A549 (cell line): ENCODE results near the gene PSEN2. TPM values are rescaled to one million over a fixed set of nuclear protein-coding genes. Genes with fewer than 3 reads are reported as not detected.

Experiments
- ATAC-seq, 2 experiments: fragments of 200-7000 bp in 1 of 2; fragments of >200 bp in 1 of 2; cut with Nextera tagmentation in 1 of 2; cut with Tn5 transposase in 1 of 2; 3 replicates each; pipeline versions ENCODE4 v1.8.0 to v1.9.1; 2018 to 2020; ENCODE audit warnings: mild to moderate bottlenecking in 1 of 2, moderate library complexity in 1 of 2
- CTCF ChIA-PET: fragments of 300-600 bp; sonication (Branson Sonifier 250); formaldehyde crosslinking; extraction: SDS; loops from one replicate; lab custom pipeline; 2021; ENCODE audit warnings: antibody characterized with exemption, inconsistent platforms; lab: Yijun Ruan, JAX
- POLR2A ChIA-PET: fragments of 350-600 bp; formaldehyde crosslinking; extraction: SDS; loops from one replicate; lab custom pipeline; 2021; ENCODE audit warnings: antibody characterized with exemption, inconsistent platforms; lab: Yijun Ruan, JAX
- DNase-seq, 2 experiments: peaks; one replicate each; pipeline versions ENCODE4 v3.0.0 to v3.0.0-alpha.2; 2011 to 2016; ENCODE audit warnings: low read depth in 1 of 2, low spot score in 1 of 2
- FAIRE-seq: peaks from 2 replicates; lab custom pipeline; 2011; peaks lifted over from hg19 to GRCh38; lab: Jason Lieb, UNC
- H3K27ac ChIP-seq, 2 experiments: fragments of >200 bp; sonication (Bioruptor Twin); formaldehyde crosslinking; 3 replicates each; pipeline ENCODE4 v1.5.1; 2016 to 2017
- H3K4me1 ChIP-seq: fragments of >200 bp; sonication (Bioruptor Twin); formaldehyde crosslinking; 3 replicates; pipeline ENCODE4 v1.6.1; 2016
- H3K4me2 ChIP-seq: fragments of >200 bp; sonication (Bioruptor Twin); formaldehyde crosslinking; 3 replicates; pipeline ENCODE4 v1.6.1; 2016
- H3K4me3 ChIP-seq: fragments of >200 bp; sonication (Bioruptor Twin); formaldehyde crosslinking; 3 replicates; pipeline ENCODE4 v1.5.1; 2016
- H3K9me3 ChIP-seq: fragments of >200 bp; sonication (Bioruptor Twin); formaldehyde crosslinking; 3 replicates; pipeline ENCODE4 v1.6.1; 2016
- ATOH8 ChIP-seq: fragments of 250-450 bp; sonication (Bioruptor Pico); IDR thresholded peaks from 2 replicates; pipeline ENCODE4 v1.5.0; 2020; ENCODE audit warnings: low read depth, mild to moderate bottlenecking, moderate library complexity
- BHLHE40 ChIP-seq: IDR thresholded peaks from 2 replicates; pipeline ENCODE4 v1.6.1; 2012; ENCODE audit warnings: low read depth, low read length, inconsistent platforms
- CBX2 ChIP-seq: fragments of 200-600 bp; sonication (generic); IDR thresholded peaks from 2 replicates; pipeline ENCODE4 v1.6.1; 2016; ENCODE audit warnings: low read depth, mild to moderate bottlenecking, borderline replicate concordance
- CEBPB ChIP-seq, 2 experiments: fragments of >200 bp in 1 of 2; sonication (Bioruptor Twin) in 1 of 2; formaldehyde crosslinking in 1 of 2; IDR thresholded peaks; 2 replicates each; pipeline ENCODE4 v1.6.1; 2012 to 2016
- CTCF ChIP-seq: fragments of >200 bp; sonication (Bioruptor Twin); formaldehyde crosslinking; IDR thresholded peaks from 3 replicates; pipeline ENCODE4 v1.5.1; 2016
- E2F6 ChIP-seq: IDR thresholded peaks from 2 replicates; pipeline ENCODE4 v1.6.1; 2012; ENCODE audit warnings: low read depth, borderline replicate concordance
- EHF ChIP-seq: fragments of 250-450 bp; sonication (Bioruptor Pico); IDR thresholded peaks from 2 replicates; pipeline ENCODE4 v1.5.0; 2020; ENCODE audit warnings: mild to moderate bottlenecking
- EHMT2 ChIP-seq: fragments of 200-600 bp; sonication (generic); IDR thresholded peaks from 2 replicates; pipeline ENCODE4 v1.6.1; 2016; ENCODE audit warnings: antibody characterized with exemption, low read depth, mild to moderate bottlenecking, moderate library complexity
- ESRRA ChIP-seq: fragments of 150-350 bp; IDR thresholded peaks from 2 replicates; pipeline ENCODE4 v1.6.1; 2014; ENCODE audit warnings: mild to moderate bottlenecking, low read length, borderline replicate concordance
- FOXS1 ChIP-seq: fragments of 250-450 bp; sonication (Bioruptor Pico); IDR thresholded peaks from 2 replicates; pipeline ENCODE4 v1.5.0; 2020; ENCODE audit warnings: mild to moderate bottlenecking, moderate library complexity
- HOXB13 ChIP-seq: fragments of 250-450 bp; sonication (Bioruptor Pico); IDR thresholded peaks from 2 replicates; pipeline ENCODE4 v1.5.0; 2020; ENCODE audit warnings: low read depth, mild to moderate bottlenecking, moderate library complexity
- HOXB5 ChIP-seq: fragments of 250-450 bp; sonication (Bioruptor Pico); IDR thresholded peaks from 2 replicates; pipeline ENCODE4 v1.5.0; 2020; ENCODE audit warnings: mild to moderate bottlenecking, moderate library complexity
- KDM1A ChIP-seq: fragments of 200-600 bp; sonication (generic); IDR thresholded peaks from 2 replicates; pipeline ENCODE4 v1.6.1; 2016; ENCODE audit warnings: low read depth, mild to moderate bottlenecking
- KDM5A ChIP-seq: fragments of 200-600 bp; sonication (generic); IDR thresholded peaks from 2 replicates; pipeline ENCODE4 v1.6.1; 2016; ENCODE audit warnings: antibody characterized with exemption, mild to moderate bottlenecking
- MAFK ChIP-seq: fragments of 450-650 bp; IDR thresholded peaks from 2 replicates; pipeline ENCODE4 v1.6.1; 2014; ENCODE audit not compliant: partially characterized antibody
- MAX ChIP-seq: IDR thresholded peaks from 2 replicates; pipeline ENCODE4 v1.6.1; 2012
- NR3C1 ChIP-seq: fragments of >200 bp; sonication (Bioruptor Twin); formaldehyde crosslinking; IDR thresholded peaks from 3 replicates; pipeline ENCODE4 v1.6.1; 2017
- PBX3 ChIP-seq: IDR thresholded peaks from 2 replicates; pipeline ENCODE4 v1.6.1; 2012
- RAD21 ChIP-seq, 2 experiments: fragments of >200 bp in 1 of 2; sonication (Bioruptor Twin) in 1 of 2; formaldehyde crosslinking in 1 of 2; IDR thresholded peaks in 1 of 2; conservative IDR thresholded peaks in 1 of 2; 2 replicates in 1 of 2; 3 replicates in 1 of 2; pipeline ENCODE4 v1.6.1; 2012 to 2018; ENCODE audit warnings: inconsistent platforms in 1 of 2
- RARB ChIP-seq: fragments of 250-450 bp; sonication (Bioruptor Pico); IDR thresholded peaks from 2 replicates; pipeline ENCODE4 v1.8.0; 2021; ENCODE audit warnings: mild to moderate bottlenecking, moderate library complexity
- RFX5 ChIP-seq: fragments of 450-650 bp; IDR thresholded peaks from 2 replicates; pipeline ENCODE4 v1.7.1; 2014; ENCODE audit warnings: antibody characterized with exemption, mild to moderate bottlenecking, moderate library complexity
- RNF2 ChIP-seq: fragments of 200-600 bp; sonication (generic); IDR thresholded peaks from 2 replicates; pipeline ENCODE4 v1.6.1; 2016; ENCODE audit warnings: low read depth, mild to moderate bottlenecking, antibody characterized with exemption, moderate library complexity, borderline replicate concordance
- USF2 ChIP-seq: fragments of 450-650 bp; IDR thresholded peaks from 2 replicates; pipeline ENCODE4 v1.6.1; 2014; ENCODE audit warnings: antibody characterized with exemption
- ZC3H11A ChIP-seq: fragments of 450-650 bp; IDR thresholded peaks from 2 replicates; pipeline ENCODE4 v1.6.1; 2014; ENCODE audit warnings: antibody characterized with exemption, mild to moderate bottlenecking
- ZNF302 ChIP-seq: fragments of 250-450 bp; sonication (Bioruptor Pico); IDR thresholded peaks from 2 replicates; pipeline ENCODE4 v1.9.0; 2021; ENCODE audit warnings: inconsistent platforms, mild to moderate bottlenecking, moderate library complexity
- WGBS: methylation state at CpG from one replicate; pipeline ENCODE4 v1.1.6; 2017; ENCODE audit errors: missing lambda C conversion rate; 5-methylcytosine and 5-hydroxymethylcytosine counted together
- polyA plus RNA-seq, 4 experiments: library from polyadenylated mRNA; depleted of rRNA in 3 of 4; stranded (reverse); fragments of >200 nt; fragmentation: RNase III in 1 of 4; extraction: RNeasy Plus Mini Kit Qiagen cat#74134 plus additional on column Dnase treatment in 1 of 4; gene quantifications; 2 replicates in 3 of 4; 3 replicates in 1 of 4; pipeline ENCODE4 v1.2.3, GENCODE V29; 2011 to 2017

Gene PSEN2
- polyA plus RNA-seq, 2 of the 4 experiments (the other 2 are of a cell fraction): 23.4 to 24.2 TPM

- TF ChIP-seq ZNF302 (CRISPR knock-in tag) (no peak), NR3C1 (no peak), BHLHE40 (no peak), EHF (no peak), PBX3 (no peak), KDM1A (no peak), FOXS1 (CRISPR knock-in tag) (no peak), USF2 (no peak), HOXB5 (CRISPR knock-in tag) (no peak), KDM5A (no peak), MAX (no peak), ATOH8 (CRISPR knock-in tag) (no peak), MAFK (no peak), RFX5 (no peak)
- TF ChIP-seq, all 56 proteins: peak for 0
- 89% methylated on average over 8 of the region's 8 CpGs for WGBS
- no peak overlapping the region for H3K4me3 ChIP-seq
- no peak overlapping the region for H3K27ac ChIP-seq
- no peak for ATAC-seq
- no peaks in the 10 kb centered on the region for H3K9me3 ChIP-seq
- CTCF ChIA-PET: interaction anchor here (0.6 kb wide), 1 partner anchor 24 kb away, joined by 3 read pairs; no protein-coding TSS in a partner anchor
- POLR2A ChIA-PET: no interaction called here
- no peak for DNase-seq
- H3K4me2 ChIP-seq: no peak overlapping the region
- FAIRE-seq: no peak
- peaks cover 3% of the 10 kb centered on the region; the same call in 2 of the 3 replicates for H3K4me1 ChIP-seq
Observed at GRCh38 chr1:226888021-226888420, 17.6 kb downstream of the PSEN2 start.

GRCh38 chr1:226888816-226889215 is 18.4 kb downstream of the PSEN2 start:
- H3K9me3 ChIP-seq: no peaks in the 10 kb centered on the region
- CTCF ChIA-PET: no interaction called here
- 94% methylated on average over 7 of the region's 8 CpGs for WGBS
- TF ChIP-seq ZNF302 (CRISPR knock-in tag) (no peak), HOXB5 (CRISPR knock-in tag) (no peak), E2F6 (no peak), CBX2 (no peak), CEBPB (IDR thresholded peaks at IDR 0.05) (no peak), RARB (CRISPR knock-in tag) (no peak), HOXB13 (no peak), CTCF (no peak), EHMT2 (no peak), MAFK (no peak), ZC3H11A (no peak), RAD21 (conservative IDR thresholded peaks at IDR 0.05 in 1 of 2, IDR thresholded peaks at IDR 0.05 in 1 of 2) (no peak), ESRRA (no peak), NR3C1 (no peak), RNF2 (no peak), KDM5A (no peak)
- TF ChIP-seq, all 56 proteins: peak for 0
- no peak overlapping the region for H3K27ac ChIP-seq
- H3K4me3 ChIP-seq: no peak overlapping the region
- ATAC-seq: no peak
- FAIRE-seq: no peak
- no peak overlapping the region for H3K4me2 ChIP-seq
- no peaks in the 10 kb centered on the region for H3K4me1 ChIP-seq
- DNase-seq: no peak
- POLR2A ChIA-PET: no interaction called here
